Eye (tissue), 1 donor: ENCODE results near the gene ATIC.
A peak's percentile ranks its signal among the peaks of the same experiment; 100 is the strongest.
"Not testable (repeated sequence)": the region's sequence is repeated elsewhere in the genome, so short reads cannot be mapped to it uniquely, and the experiment has no call there.

Experiments used
- DNase-seq: peaks from one replicate; pipeline ENCODE4 v3.0.0-alpha.2; 2015

ATIC gene

GRCh38 chr2:215316336-215316735 is 4.5 kb downstream of the ATIC start:
- DNase-seq = no peak

- no peak for DNase-seq
Observed at GRCh38 chr2:215319500-215319899, 7.6 kb downstream of the ATIC start.

GRCh38 chr2:215320102-215320501 is 8.2 kb downstream of the ATIC start:
- DNase-seq = no peak

- DNase-seq = no peak
Observed at GRCh38 chr2:215320679-215321078, 8.8 kb downstream of the ATIC start.

GRCh38 chr2:215324811-215325210 is 13.0 kb downstream of the ATIC start:
- DNase-seq = no peak

GRCh38 chr2:215328066-215328465 is 16.2 kb downstream of the ATIC start:
- no peak for DNase-seq

- no peak for DNase-seq
Observed at GRCh38 chr2:215332872-215333595, 21.2 kb downstream of the ATIC start.

DNA sequence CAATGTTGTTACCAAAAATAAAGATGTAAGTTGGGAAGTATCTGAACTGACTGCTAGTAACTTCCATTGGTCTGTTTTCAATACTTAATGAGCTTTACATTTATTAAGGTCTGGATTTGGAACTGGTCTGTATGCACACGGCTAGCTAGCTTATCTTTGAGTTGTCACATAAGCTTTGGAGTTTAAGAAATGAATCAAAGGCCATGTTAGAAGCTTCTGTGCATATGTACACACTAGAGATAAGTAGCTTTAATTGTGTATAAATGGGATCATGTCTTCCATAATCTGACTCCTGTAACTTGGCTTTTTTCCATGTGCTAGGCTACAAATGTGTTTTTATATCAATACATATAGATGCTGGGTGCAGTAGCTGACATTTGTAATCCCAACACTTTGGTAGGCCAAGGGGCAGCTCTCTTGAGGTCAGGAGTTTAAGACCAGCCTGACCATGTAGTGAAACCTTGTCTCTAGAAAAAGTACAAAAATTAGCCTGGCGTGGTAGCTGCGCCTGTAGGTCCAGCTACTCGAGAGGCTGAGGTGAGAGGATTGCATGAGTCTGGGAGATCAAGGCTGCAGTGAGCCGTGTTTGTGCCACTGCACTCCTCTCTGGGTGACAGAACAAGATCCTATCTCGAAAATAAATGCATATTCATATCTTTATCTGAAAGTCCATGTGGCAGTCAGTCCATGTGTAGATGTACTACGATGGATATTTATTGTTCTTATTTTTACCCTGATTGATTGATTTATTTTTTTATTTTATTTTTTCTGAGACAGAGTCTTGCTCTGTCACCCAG is 27.2 kb downstream of the ATIC start:
- DNase-seq = no peak

DNA sequence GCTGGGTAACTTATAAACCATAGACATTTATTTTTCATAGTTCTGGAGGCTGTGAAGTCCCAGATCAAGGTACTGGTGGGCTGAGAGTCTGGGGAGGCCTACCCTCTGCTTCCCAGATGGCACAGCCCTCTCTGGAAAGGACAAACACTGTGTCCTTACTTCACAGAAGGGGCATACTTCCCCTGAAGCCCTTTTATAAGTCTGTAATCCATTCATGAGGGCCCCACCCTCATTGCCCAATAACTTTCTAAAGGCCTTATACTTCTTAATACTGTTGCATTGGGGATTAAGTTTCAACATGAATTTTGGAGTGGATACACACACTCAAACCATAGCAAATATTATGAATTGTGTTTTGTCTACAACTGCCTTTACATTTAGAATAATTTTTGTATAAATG is 36.0 kb downstream of the ATIC start:
- DNase-seq = no peak

- DNase-seq = no peak
Observed at GRCh38 chr2:215352602-215353001, 40.7 kb downstream of the ATIC start.

- no peak for DNase-seq
Observed at GRCh38 chr2:215354771-215355695, 43.2 kb downstream of the ATIC start.

GRCh38 chr2:215355801-215356200 is 43.9 kb downstream of the ATIC start:
- DNase-seq = no peak

- no peak for DNase-seq
Observed at GRCh38 chr2:215356334-215356947, 44.6 kb downstream of the ATIC start.

DNA sequence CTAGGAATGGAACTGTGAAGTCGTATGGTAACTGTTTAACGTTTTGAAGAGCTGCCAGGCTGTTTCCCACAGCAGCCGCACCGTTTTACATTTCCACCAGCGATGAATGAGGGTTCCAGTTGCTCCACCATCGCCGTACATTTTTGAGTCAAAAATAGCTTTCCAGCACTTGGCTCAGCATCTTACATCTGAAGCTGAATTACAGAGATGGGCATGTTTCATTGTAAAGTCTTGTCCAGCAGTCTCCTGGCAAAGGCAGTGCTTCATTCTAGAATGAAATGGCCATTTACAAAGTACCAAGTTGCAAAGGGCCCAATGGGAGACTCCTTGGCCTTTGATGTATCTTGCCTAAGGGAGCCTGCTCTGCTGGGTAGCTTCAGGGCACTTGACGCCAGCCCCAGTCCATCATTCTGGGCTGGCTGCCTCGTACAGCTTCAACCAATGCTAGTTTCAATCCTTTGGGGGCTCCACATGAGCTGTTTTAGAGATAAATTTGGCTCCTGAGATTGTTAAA is 45.1 kb downstream of the ATIC start:
- DNase-seq = peak; percentile 18

DNA sequence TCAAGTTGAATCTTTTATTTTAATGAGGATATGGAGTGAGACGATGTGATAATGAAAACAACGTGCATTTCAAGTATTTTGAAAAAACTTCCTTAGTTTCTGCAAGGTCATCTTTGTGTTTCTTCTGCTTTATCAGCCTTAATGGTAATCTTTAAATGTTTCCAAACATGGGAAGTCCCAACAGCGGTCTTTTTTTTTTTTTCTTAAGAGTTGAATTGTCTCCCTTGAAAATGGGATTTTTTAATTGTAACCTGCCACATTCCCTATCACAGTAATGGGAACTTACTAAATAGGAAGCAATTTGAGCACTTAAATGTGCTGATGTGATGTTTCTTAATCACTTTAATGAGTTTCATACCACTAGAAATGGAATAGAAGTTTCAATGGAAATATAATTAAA is 45.8 kb downstream of the ATIC start:
- DNase-seq = no peak

DNA sequence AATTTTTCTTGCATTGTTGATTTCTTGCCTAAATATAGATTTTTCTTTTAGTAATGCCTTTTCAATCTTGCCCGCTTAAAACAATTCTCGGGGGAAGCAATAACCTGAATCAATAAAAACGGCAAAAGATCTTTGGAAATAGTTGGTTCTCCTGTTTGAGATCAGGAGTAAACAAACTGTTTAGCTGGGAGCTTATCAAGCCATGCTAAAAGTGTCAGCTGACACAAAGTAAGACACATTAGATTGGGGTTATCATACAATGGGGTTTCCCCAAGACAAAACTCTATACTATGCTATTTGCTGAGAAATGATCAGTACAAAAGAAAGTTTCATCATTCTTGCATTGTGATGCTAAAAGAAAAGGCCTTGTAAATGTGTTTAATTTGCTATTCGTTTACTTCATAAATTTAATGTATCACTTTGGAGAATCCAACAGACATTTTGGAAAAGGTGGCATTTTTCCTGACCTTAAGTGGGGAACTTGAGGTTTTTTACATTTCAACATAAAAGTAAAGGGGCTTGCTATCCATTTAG is 46.5 kb downstream of the ATIC start:
- no peak for DNase-seq

GRCh38 chr2:215358891-215359575 is 47.2 kb downstream of the ATIC start:
- DNase-seq = no peak

DNA sequence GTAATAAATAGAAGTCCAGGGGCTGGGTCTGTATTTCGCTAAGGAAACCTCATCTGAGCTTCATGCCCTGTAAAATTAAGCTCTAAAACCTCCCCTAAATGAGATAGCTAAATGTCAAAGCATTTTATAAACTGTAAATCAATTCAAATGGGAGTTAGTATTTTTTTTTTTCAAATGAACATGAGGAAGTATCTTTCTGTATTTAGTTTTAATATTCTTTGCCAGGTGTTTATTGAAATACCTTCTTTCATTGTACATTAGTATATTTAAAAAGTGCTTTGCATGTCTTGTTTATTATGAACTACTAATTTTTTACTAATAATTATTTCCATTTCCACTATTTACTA is 47.7 kb downstream of the ATIC start:
- DNase-seq = no peak

DNA sequence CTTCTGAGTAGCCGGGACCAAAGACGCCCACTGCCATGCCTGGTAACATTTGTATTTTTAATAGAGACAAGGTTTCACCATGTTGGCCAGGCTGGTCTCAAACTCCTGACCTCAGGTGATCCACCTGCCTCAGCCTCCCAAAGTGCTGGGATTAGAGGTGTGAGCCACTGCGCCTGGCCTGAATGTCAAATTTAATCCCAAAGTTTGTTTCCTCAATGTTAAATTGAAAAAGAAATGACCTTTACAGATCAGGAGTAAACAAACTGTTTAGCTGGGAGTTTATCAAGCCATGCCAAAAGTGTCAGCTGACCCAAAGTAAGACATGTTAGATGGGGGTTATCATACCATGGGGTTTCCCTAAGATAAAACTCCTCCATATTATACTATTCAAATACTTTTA is 48.2 kb downstream of the ATIC start:
- not testable (repeated sequence) for DNase-seq

DNA sequence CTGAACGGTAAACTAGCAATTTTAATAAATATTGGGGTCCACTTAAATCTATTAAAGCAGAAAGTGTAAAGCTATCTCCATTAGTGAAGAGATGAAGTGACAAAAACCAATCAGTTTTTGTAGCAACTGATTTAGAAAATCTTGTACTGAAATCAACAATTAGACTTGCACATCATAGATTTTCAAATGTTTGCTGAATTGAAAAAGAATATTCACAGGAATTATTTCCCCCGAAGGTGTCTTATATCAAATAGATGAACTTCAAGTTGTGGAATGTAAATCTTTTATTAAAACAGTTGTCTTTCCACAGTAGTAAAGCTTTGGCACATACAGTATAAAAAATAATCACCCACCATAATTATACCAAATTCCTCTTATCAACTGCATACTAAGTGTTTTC is 48.7 kb downstream of the ATIC start:
- DNase-seq = no peak

DNA sequence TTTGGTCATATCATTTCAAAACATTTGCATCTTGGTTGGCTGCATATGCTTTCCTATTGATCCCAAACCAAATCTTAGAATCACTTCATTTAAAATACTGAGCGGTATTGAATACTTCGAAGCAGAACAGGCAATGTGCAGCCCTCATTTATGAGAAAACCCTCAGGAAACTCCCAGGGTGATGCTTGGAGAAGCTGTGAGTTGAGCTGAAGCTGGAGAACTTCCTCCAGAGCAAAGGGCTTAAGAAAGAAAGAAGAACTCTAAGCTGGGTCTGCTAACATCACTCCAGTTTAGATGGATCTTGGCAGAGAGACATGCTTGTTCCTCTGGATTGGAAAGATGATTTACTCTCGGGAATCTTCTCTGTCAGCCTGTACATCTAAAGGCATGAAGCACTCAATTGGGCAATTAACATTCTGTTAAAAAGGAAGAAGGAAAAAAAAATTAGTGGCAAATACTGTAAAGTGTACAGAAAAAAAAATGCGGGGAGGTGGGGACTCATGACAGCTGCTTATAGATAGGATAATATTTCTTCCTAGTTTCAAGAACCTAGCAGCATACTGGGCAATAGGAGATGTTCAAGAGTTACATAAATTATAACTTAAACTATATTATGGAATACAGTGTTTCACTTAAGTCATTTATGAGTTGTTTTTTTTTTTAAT is 49.5 kb downstream of the ATIC start:
- DNase-seq = no peak
